GM23338 (cell line): ENCODE data around the gene DOCK4.

ENCODE experiments used
- CREB1 ChIP-seq: fragments of 250-450 bp; sonication (Bioruptor Pico); IDR thresholded peaks from 2 replicates; pipeline ENCODE4 v1.5.0; 2020; ENCODE audit warnings: low read depth, mild to moderate bottlenecking, moderate library complexity
- CTCF ChIP-seq, 2 experiments: fragments of 200-600 bp in 1 of 2; sonication (generic) in 1 of 2; conservative IDR thresholded peaks; 2 replicates each; pipeline versions ENCODE4 v1.5.1 to v1.6.1; 2016 to 2017; ENCODE audit warnings: antibody characterized with exemption in 2 of 2, low read depth in 2 of 2, mild to moderate bottlenecking in 2 of 2, moderate library complexity in 1 of 2
- EZH2 ChIP-seq: fragments of 200-600 bp; sonication (generic); IDR thresholded peaks from one replicate; pipeline ENCODE4 v1.8.0; 2017; ENCODE audit warnings: antibody characterized with exemption, mild to moderate bottlenecking, low read depth; ENCODE audit not compliant: unreplicated experiment
- POLR2AphosphoS5 ChIP-seq: IDR thresholded peaks from 2 replicates; pipeline ENCODE4 v1.6.1; 2016; ENCODE audit warnings: antibody characterized with exemption, low read depth
- REST ChIP-seq: IDR thresholded peaks from one replicate; pipeline ENCODE4 v1.6.1; 2018; ENCODE audit warnings: antibody characterized with exemption; ENCODE audit not compliant: unreplicated experiment
- ZNF114 ChIP-seq: fragments of 250-450 bp; sonication (Bioruptor Pico); IDR thresholded peaks from 2 replicates; pipeline ENCODE4 v1.5.0; 2020; ENCODE audit warnings: mild to moderate bottlenecking, moderate library complexity

GRCh38 chr7:112070674-112071256 is 135.4 kb downstream of the DOCK4 start:
- TF ChIP-seq CTCF (conservative IDR thresholded peaks at IDR 0.05; ENCODE audit: low read depth in 2 of 2) (no peak), CREB1 (CRISPR knock-in tag) (no peak), POLR2AphosphoS5 (no peak), ZNF114 (CRISPR knock-in tag) (no peak), EZH2 (no peak), REST (no peak)
